HCT116 (cell line): ENCODE data around the gene PPM1H. TPM values are rescaled to one million over a fixed set of nuclear protein-coding genes. Genes with fewer than 3 reads are reported as not detected.

Experiments used
- ATAC-seq: fragments of 200-7000 bp; cut with Tn5 transposase; 2 replicates; pipeline ENCODE4 v1.9.1; 2020; ENCODE audit warnings: mild to moderate bottlenecking, moderate library complexity
- BruUV-seq: library from RNA; stranded (reverse); fragments of 400-500 nt; replicated peaks from 2 replicates; lab custom pipeline; 2021; lab: Mats Ljungman, UMichigan
- CTCF ChIA-PET: fragments of 300-600 bp; sonication (Branson Sonifier 250); formaldehyde crosslinking; loops from one replicate; lab custom pipeline; 2021; ENCODE audit warnings: antibody characterized with exemption; lab: Charles Lee
- POLR2A ChIA-PET: fragments of 300-600, 350-600 bp; sonication (Branson Sonifier 250); formaldehyde crosslinking; loops from one replicate; lab custom pipeline; 2021; ENCODE audit warnings: antibody characterized with exemption; lab: Charles Lee
- RAD21 ChIA-PET, 2 experiments: fragments of 300-600 bp; sonication (Branson Sonifier 250); formaldehyde crosslinking; loops; one replicate each; lab custom pipeline; 2023; ENCODE audit warnings: low total read pairs in 2 of 2; ENCODE audit not compliant: uncharacterized antibody in 2 of 2, unreplicated experiment in 2 of 2, low non-redundant PET in 1 of 2; lab: Charles Lee
- DNase-seq: peaks from one replicate; pipeline ENCODE4 v3.0.0-alpha.2; 2010; ENCODE audit warnings: low read depth, low spot score
- H2AFZ ChIP-seq: fragments of 200-600 bp; shearing (Covaris generic), sonication (generic); 2 replicates; pipeline ENCODE4 v1.6.1; 2017; ENCODE audit warnings: low read depth, mixed run types, mixed read lengths, antibody characterized with exemption, low read length; ENCODE audit not compliant: poor library complexity, severe bottlenecking
- H3K27ac ChIP-seq: 2 replicates; pipeline ENCODE4 v1.5.1; 2012; ENCODE audit warnings: low read depth, low read length
- H3K27me3 ChIP-seq: fragments of 200-600 bp; sonication (generic); 2 replicates; pipeline ENCODE4 v1.6.1; 2016; ENCODE audit warnings: mixed run types, low read length, mixed read lengths; ENCODE audit not compliant: insufficient read depth
- H3K36me3 ChIP-seq, 2 experiments: fragments of 200-500 bp in 1 of 2; fragments of 200-600 bp in 1 of 2; sonication (Bioruptor generic) in 1 of 2; sonication (generic) in 1 of 2; 2 replicates each; pipeline versions ENCODE4 v1.5.1 to v1.6.1; 2014 to 2016; ENCODE audit warnings: low read length in 2 of 2, inconsistent platforms in 1 of 2, mixed read lengths in 1 of 2, mixed run types in 1 of 2; ENCODE audit not compliant: insufficient read depth in 2 of 2, control insufficient read depth in 1 of 2
- H3K4me1 ChIP-seq, 2 experiments: fragments of 200-600 bp in 1 of 2; sonication (generic) in 1 of 2; 2 replicates each; pipeline versions ENCODE4 v1.5.1 to v1.6.1; 2012 to 2017; ENCODE audit warnings: low read length in 2 of 2, inconsistent platforms in 1 of 2, mild to moderate bottlenecking in 1 of 2, mixed read lengths in 1 of 2, mixed run types in 1 of 2, moderate library complexity in 1 of 2; ENCODE audit not compliant: insufficient read depth in 2 of 2, control insufficient read depth in 1 of 2
- H3K4me2 ChIP-seq: fragments of 200-600 bp; sonication (generic); 2 replicates; pipeline ENCODE4 v1.6.1; 2017; ENCODE audit warnings: mixed run types, low read length, mixed read lengths
- H3K4me3 ChIP-seq, 2 experiments: fragments of 200-600 bp in 1 of 2; sonication (generic) in 1 of 2; replicated peaks in 1 of 2; 2 replicates each; pipeline ENCODE4 v1.5.1; 2011 to 2016; ENCODE audit warnings: low read length in 2 of 2, control low read depth in 1 of 2, low read depth in 1 of 2, mild to moderate bottlenecking in 1 of 2, mixed read lengths in 1 of 2, mixed run types in 1 of 2
- H3K79me2 ChIP-seq: fragments of 200-600 bp; sonication (generic); 2 replicates; pipeline ENCODE4 v1.6.1; 2017; ENCODE audit warnings: mild to moderate bottlenecking, mixed run types, low read length, moderate library complexity, mixed read lengths; ENCODE audit not compliant: insufficient read depth
- H3K9ac ChIP-seq: fragments of 200-600 bp; sonication (generic); 2 replicates; pipeline ENCODE4 v1.6.1; 2016; ENCODE audit warnings: low read length, mixed read lengths
- H3K9me2 ChIP-seq: fragments of 200-600 bp; sonication (generic), shearing (Covaris generic); 2 replicates; pipeline ENCODE4 v1.6.1; 2017; ENCODE audit warnings: mixed run types, mild to moderate bottlenecking, moderate library complexity; ENCODE audit not compliant: insufficient read depth
- H3K9me3 ChIP-seq, 2 experiments: fragments of 200-500 bp in 1 of 2; fragments of 200-600 bp in 1 of 2; sonication (Bioruptor generic) in 1 of 2; sonication (generic) in 1 of 2; 2 replicates each; pipeline ENCODE4 v1.6.1; 2014 to 2017; ENCODE audit warnings: low read length in 2 of 2, mixed read lengths in 2 of 2, inconsistent platforms in 1 of 2, low read depth in 1 of 2, mild to moderate bottlenecking in 1 of 2, mixed run types in 1 of 2, moderate library complexity in 1 of 2; ENCODE audit not compliant: control insufficient read depth in 1 of 2, insufficient read depth in 1 of 2
- H4K20me1 ChIP-seq: fragments of 200-600 bp; sonication (generic), shearing (Covaris generic); 2 replicates; pipeline ENCODE4 v1.6.1; 2017; ENCODE audit warnings: mixed run types, mild to moderate bottlenecking, moderate library complexity; ENCODE audit not compliant: insufficient read depth
- CBX3 ChIP-seq: IDR thresholded peaks from 2 replicates; pipeline ENCODE4 v1.6.1; 2012; ENCODE audit warnings: low read depth
- CEBPB ChIP-seq: IDR thresholded peaks from 2 replicates; pipeline ENCODE4 v1.6.1; 2012; ENCODE audit warnings: low read depth
- EGR1 ChIP-seq: IDR thresholded peaks from 2 replicates; pipeline ENCODE4 v1.6.1; 2012; ENCODE audit warnings: low read depth
- ELF1 ChIP-seq: IDR thresholded peaks from 2 replicates; pipeline ENCODE4 v1.6.1; 2012; ENCODE audit warnings: low read depth, borderline replicate concordance
- FOSL1 ChIP-seq: IDR thresholded peaks from 2 replicates; pipeline ENCODE4 v1.6.1; 2012; ENCODE audit warnings: low read depth
- JUND ChIP-seq: IDR thresholded peaks from 2 replicates; pipeline ENCODE4 v1.6.1; 2012
- POLR2A ChIP-seq: IDR thresholded peaks from 2 replicates; pipeline ENCODE4 v1.7.0; 2011; ENCODE audit warnings: borderline replicate concordance; ENCODE audit not compliant: insufficient read depth, insufficient read length; ENCODE audit errors: extremely low read depth
- RAD21 ChIP-seq: IDR thresholded peaks from 2 replicates; pipeline ENCODE4 v1.6.1; 2012; ENCODE audit warnings: low read depth, mild to moderate bottlenecking
- SIN3A ChIP-seq: IDR thresholded peaks from 2 replicates; pipeline ENCODE4 v1.6.1; 2012; ENCODE audit warnings: low read depth
- SP1 ChIP-seq: IDR thresholded peaks from 2 replicates; pipeline ENCODE4 v1.6.1; 2012; ENCODE audit warnings: low read depth
- SRF ChIP-seq: IDR thresholded peaks from 2 replicates; pipeline ENCODE4 v1.6.1; 2012; ENCODE audit warnings: low read depth
- YY1 ChIP-seq: IDR thresholded peaks from 2 replicates; pipeline ENCODE4 v1.6.1; 2011; ENCODE audit warnings: low read length, low read depth, moderate library complexity, mild to moderate bottlenecking; ENCODE audit not compliant: insufficient replicate concordance; ENCODE audit errors: extremely low read depth
- ZFX ChIP-seq: fragments of 450-650 bp; IDR thresholded peaks from 2 replicates; pipeline ENCODE4 v1.6.1; 2017
- ZNF274 ChIP-seq: fragments of 200-500 bp; sonication (Bioruptor generic); IDR thresholded peaks from 2 replicates; pipeline ENCODE4 v1.6.1; 2014; ENCODE audit warnings: mild to moderate bottlenecking, low read depth, low read length, inconsistent platforms
- intact Hi-C: fragments of 100-400 bp; cut with micrococcal nuclease; formaldehyde crosslinking; loops from 2 replicates; pipeline ENCODE4 v1.10.0; 2022
- total RNA-seq: library from RNA; stranded (reverse); gene quantifications from one replicate; pipeline ENCODE4 v1.2.1, GENCODE V29; 2021; ENCODE audit not compliant: unreplicated experiment
- TF ChIP-seq, protein P1 (sequence below): IDR thresholded peaks from 2 replicates; pipeline ENCODE4 v1.6.1; 2012
- TF ChIP-seq, protein P2 (sequence below): IDR thresholded peaks from 2 replicates; pipeline ENCODE4 v1.6.1; 2012
- TF ChIP-seq, protein P3 (sequence below), 3 experiments: fragments of 200-600 bp in 1 of 3; sonication (generic) in 1 of 3; IDR thresholded peaks in 2 of 3; conservative IDR thresholded peaks in 1 of 3; 2 replicates each; pipeline ENCODE4 v1.5.1; 2012 to 2017; ENCODE audit warnings: low read depth in 2 of 3, low read length in 2 of 3, antibody characterized with exemption in 1 of 3, borderline replicate concordance in 1 of 3, control low read depth in 1 of 3, mild to moderate bottlenecking in 1 of 3, mixed read lengths in 1 of 3, mixed run types in 1 of 3, moderate library complexity in 1 of 3; ENCODE audit not compliant: insufficient read depth in 1 of 3
- TF ChIP-seq, protein P4 (sequence below): IDR thresholded peaks from 2 replicates; pipeline ENCODE4 v1.6.1; 2012; ENCODE audit warnings: low read depth

PPM1H gene
- total RNA-seq, 1 experiment from 2014 or later: 8.0 TPM

DNA sequence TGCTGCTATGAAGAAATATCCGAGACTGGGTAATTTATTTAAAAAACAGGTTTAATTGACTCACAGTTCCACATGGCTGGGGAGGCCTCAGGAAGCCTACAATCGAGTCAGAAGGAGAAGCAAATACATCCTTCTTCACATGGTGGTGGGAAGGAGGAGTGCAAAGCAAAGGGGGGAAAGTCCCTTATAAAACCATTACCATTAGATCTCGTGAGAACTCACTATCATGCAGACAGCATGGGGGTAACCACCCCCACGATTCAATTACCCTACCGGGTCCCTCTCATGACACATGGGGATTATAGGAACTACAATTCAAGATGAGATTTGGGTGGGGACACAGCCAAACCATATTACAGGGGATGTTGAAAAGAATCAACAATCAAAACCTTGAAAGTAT is 74.9 kb downstream of the PPM1H start:
- H3K4me3 ChIP-seq: no peak overlapping the region
- H3K27me3 ChIP-seq: no peaks in the 10 kb centered on the region
- no peaks in the 10 kb centered on the region for H3K79me2 ChIP-seq
- no peaks in the 10 kb centered on the region for H3K36me3 ChIP-seq
- no peak for ATAC-seq
- no peaks in the 10 kb centered on the region for H4K20me1 ChIP-seq
- H2AFZ ChIP-seq: no peak overlapping the region
- CTCF ChIA-PET: no interaction called here
- intact Hi-C loops: no loop called here
- DNase-seq: no peak
- H3K27ac ChIP-seq: no peak overlapping the region
- H3K9me3 ChIP-seq: no peaks in the 10 kb centered on the region
- POLR2A ChIA-PET: no interaction called here
- no peak overlapping the region for H3K4me2 ChIP-seq
- H3K4me1 ChIP-seq: peaks cover 13 to 24% of the 10 kb centered on the region in 2 experiments
- H3K9ac ChIP-seq: no peak overlapping the region
- no TSS peak for BruUV-seq
- RAD21 ChIA-PET: no interaction called here
- no peaks in the 10 kb centered on the region for H3K9me2 ChIP-seq
- TF ChIP-seq YY1 (no peak), JUND (no peak), CEBPB (no peak), SRF (no peak), EGR1 (no peak), POLR2A (no peak), ZNF274 (no peak), ZFX (no peak), SP1 (no peak)
- TF ChIP-seq, protein P1, sequence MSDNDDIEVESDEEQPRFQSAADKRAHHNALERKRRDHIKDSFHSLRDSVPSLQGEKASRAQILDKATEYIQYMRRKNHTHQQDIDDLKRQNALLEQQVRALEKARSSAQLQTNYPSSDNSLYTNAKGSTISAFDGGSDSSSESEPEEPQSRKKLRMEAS: no peak
- TF ChIP-seq, all 23 proteins: peak for 0

DNA sequence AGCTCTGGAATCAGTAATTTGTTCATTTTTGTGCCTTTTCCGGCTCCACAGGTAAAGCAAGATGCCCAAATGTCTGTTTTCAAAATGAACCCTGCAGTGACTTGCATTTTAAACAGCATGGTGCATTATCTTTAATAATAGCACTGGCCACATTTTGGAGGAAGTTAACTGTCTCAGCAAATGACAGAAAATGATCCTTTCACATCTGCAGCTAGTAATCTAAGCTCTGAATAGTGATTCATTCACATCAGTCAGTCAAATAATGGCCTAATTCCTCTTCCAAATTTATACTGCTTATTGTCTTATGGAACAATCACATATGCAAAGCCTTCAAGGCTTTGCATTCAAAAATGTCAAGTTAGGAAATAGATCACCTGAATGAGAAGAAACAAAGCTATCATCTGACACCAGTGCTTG is 75.6 kb downstream of the PPM1H start:
- CTCF ChIA-PET: no interaction called here
- POLR2A ChIA-PET: no interaction called here
- TF ChIP-seq, protein P2, sequence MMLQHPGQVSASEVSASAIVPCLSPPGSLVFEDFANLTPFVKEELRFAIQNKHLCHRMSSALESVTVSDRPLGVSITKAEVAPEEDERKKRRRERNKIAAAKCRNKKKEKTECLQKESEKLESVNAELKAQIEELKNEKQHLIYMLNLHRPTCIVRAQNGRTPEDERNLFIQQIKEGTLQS: no peak
- TF ChIP-seq JUND: no peak
- TF ChIP-seq, protein P3, sequence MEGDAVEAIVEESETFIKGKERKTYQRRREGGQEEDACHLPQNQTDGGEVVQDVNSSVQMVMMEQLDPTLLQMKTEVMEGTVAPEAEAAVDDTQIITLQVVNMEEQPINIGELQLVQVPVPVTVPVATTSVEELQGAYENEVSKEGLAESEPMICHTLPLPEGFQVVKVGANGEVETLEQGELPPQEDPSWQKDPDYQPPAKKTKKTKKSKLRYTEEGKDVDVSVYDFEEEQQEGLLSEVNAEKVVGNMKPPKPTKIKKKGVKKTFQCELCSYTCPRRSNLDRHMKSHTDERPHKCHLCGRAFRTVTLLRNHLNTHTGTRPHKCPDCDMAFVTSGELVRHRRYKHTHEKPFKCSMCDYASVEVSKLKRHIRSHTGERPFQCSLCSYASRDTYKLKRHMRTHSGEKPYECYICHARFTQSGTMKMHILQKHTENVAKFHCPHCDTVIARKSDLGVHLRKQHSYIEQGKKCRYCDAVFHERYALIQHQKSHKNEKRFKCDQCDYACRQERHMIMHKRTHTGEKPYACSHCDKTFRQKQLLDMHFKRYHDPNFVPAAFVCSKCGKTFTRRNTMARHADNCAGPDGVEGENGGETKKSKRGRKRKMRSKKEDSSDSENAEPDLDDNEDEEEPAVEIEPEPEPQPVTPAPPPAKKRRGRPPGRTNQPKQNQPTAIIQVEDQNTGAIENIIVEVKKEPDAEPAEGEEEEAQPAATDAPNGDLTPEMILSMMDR (IDR thresholded peaks at IDR 0.05 in 2 of 3, conservative IDR thresholded peaks at IDR 0.05 in 1 of 3; ENCODE audit: borderline replicate concordance in 1 of 3, insufficient read depth in 1 of 3, low read depth in 2 of 3, low read length in 2 of 3): no peak
- TF ChIP-seq SP1: no peak
- no peak for TF ChIP-seq CEBPB
- no peak for TF ChIP-seq ZFX
- TF ChIP-seq ZNF274: no peak
- no peak for TF ChIP-seq FOSL1
- TF ChIP-seq, protein P4, sequence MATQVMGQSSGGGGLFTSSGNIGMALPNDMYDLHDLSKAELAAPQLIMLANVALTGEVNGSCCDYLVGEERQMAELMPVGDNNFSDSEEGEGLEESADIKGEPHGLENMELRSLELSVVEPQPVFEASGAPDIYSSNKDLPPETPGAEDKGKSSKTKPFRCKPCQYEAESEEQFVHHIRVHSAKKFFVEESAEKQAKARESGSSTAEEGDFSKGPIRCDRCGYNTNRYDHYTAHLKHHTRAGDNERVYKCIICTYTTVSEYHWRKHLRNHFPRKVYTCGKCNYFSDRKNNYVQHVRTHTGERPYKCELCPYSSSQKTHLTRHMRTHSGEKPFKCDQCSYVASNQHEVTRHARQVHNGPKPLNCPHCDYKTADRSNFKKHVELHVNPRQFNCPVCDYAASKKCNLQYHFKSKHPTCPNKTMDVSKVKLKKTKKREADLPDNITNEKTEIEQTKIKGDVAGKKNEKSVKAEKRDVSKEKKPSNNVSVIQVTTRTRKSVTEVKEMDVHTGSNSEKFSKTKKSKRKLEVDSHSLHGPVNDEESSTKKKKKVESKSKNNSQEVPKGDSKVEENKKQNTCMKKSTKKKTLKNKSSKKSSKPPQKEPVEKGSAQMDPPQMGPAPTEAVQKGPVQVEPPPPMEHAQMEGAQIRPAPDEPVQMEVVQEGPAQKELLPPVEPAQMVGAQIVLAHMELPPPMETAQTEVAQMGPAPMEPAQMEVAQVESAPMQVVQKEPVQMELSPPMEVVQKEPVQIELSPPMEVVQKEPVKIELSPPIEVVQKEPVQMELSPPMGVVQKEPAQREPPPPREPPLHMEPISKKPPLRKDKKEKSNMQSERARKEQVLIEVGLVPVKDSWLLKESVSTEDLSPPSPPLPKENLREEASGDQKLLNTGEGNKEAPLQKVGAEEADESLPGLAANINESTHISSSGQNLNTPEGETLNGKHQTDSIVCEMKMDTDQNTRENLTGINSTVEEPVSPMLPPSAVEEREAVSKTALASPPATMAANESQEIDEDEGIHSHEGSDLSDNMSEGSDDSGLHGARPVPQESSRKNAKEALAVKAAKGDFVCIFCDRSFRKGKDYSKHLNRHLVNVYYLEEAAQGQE: no peak
- no peak for TF ChIP-seq YY1
- TF ChIP-seq CBX3: no peak
- TF ChIP-seq RAD21: no peak
- TF ChIP-seq SIN3A: no peak
- no peak for TF ChIP-seq ELF1
- TF ChIP-seq EGR1: no peak

More for the DNA sequence above, 75.6 kb downstream of the PPM1H start:
- H3K79me2 ChIP-seq: no peaks in the 10 kb centered on the region
- H3K9ac ChIP-seq: no peak overlapping the region
- peaks cover 13 to 21% of the 10 kb centered on the region in 2 experiments for H3K4me1 ChIP-seq
- H3K4me2 ChIP-seq: no peak overlapping the region
- intact Hi-C loops: no loop called here
- H3K4me3 ChIP-seq: no peak overlapping the region
- H3K36me3 ChIP-seq: no peaks in the 10 kb centered on the region
- no peak overlapping the region for H3K27ac ChIP-seq
- no peaks in the 10 kb centered on the region for H3K9me2 ChIP-seq
- ATAC-seq: no peak
- H3K27me3 ChIP-seq: no peaks in the 10 kb centered on the region
- no peaks in the 10 kb centered on the region for H3K9me3 ChIP-seq
- no peak overlapping the region for H2AFZ ChIP-seq
- RAD21 ChIA-PET: no interaction called here
- no peaks in the 10 kb centered on the region for H4K20me1 ChIP-seq
- no TSS peak for BruUV-seq
- no peak for DNase-seq
